SH-SY5Y (cell line): Measurements from ENCODE around the gene HSPH1.

Experiments used
- GATA2 ChIP-seq: IDR thresholded peaks from 2 replicates; pipeline ENCODE4 v1.6.1; 2011; ENCODE audit warnings: mild to moderate bottlenecking, low read depth, low read length
- GATA3 ChIP-seq: IDR thresholded peaks from 2 replicates; pipeline ENCODE4 v1.6.1; 2011; ENCODE audit warnings: low read depth, mild to moderate bottlenecking, low read length, moderate library complexity

HSPH1 gene

DNA sequence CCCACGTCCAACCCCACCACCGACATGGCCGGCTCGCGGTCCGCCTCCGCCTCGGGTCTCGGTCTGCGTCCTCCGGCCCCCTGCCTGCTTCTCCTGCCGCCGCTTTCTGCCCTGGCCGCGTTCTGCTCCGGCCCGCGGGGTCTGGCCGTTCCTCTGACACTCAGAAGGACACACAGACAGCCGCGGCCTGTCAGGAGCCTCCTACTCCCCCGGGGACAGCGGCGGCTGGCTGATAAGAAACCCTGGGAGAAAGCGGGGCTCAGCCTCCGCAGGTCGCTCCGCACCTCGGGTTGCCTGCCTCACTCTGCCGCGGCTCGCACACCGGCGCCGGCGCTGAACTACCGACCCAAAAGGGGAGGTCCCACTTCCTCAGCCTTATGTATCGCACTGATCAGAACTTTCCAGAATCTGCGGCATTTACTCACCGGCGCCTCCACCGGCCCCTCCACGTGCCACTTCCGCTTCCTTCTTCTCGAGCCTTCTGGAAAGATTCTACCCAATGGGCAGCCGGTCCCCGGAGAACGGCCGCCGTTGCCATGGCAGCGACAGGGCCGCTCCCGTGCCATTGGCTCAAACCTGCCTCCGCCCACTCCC is at the start of gene HSPH1:
Gene HSPH1, minus strand, starts transcription at position 348 of the 594 bp plus-strand sequence. Its CDS starts 322 bp downstream, at position 26.
- TF ChIP-seq GATA3 (no peak), GATA2 (no peak; the same call in 1 of the 2 replicates)

DNA sequence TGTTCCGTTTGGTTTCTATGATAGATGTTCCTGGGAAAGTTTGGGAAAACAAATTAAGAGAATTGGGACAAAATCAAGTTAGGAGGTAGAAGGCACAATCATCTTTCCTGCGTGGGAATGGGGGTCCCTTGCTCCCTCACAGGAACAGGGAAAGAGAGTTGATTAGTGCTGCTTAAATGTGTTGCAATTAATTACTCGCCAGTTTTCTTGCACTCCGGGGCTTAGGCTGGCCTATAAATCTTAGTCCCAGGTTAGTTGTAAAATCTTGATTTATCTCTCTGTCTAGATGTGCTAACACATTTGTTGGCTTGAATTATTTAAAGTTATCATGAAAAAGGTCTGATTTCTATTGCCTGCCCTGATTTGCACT is 48.1 kb upstream of the HSPH1 start:
- TF ChIP-seq GATA3 (no peak), GATA2 (no peak)

DNA sequence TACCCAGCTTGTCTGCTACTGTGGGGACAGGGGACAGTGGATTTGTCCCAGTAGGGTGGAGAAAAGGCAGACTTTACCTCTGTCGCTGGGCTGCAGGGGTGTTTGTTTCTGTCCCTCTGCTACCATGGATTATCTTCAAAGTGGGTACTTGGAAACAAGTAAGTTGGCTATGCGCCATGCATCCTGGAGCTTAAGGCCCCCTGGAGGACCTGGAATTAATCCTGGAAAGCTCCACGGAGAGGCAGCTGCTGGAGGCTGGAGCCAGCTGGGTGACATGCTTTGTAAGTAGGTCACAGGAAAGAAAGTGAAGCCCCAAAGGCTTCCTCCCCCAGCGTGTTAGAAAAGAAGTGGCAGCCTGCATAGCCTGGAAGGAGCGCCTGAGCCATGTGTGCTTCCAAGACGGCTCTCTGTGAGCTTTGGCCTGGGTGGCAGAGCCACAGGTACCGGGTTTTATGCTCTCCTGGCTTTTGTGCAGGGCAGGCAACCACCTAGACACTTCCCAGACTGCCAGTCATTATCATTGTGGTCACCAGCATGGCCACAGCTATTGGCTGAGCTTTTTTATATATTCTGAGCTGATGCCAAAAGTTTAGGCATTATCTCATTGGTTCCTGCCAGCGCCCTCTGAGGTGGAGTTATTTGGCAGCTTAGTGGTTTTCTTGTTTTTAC is 47.6 kb upstream of the HSPH1 start:
- TF ChIP-seq GATA2 (no peak), GATA3 (no peak)

DNA sequence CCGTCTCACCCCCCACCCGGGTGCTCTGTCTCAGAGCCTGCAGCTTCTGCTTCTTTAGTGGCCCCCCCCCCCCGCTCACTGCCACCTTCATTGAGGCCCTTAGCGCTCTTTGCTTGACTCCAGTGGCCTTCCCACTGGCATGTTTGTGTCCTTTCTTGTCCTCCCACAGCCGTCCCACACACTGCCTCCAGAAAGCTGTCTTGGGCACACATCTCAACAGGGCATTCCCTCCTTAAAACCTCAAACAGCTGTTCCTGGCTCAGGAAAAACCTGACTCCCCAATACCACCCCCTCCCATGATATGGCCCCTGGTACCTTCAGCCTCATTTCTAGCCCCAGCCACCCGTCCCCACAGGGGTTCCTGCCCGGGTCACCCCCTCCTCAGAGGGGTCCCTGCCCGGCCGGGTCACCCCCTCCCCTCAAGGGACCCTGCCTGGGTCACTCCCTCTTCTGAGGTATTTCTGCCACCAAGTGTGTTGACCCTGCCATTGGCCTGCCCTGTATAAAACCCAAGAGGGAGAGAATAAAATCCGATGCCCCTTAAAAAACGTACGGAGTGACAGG is 46.9 kb upstream of the HSPH1 start:
- TF ChIP-seq GATA3 (no peak), GATA2 (no peak)

DNA sequence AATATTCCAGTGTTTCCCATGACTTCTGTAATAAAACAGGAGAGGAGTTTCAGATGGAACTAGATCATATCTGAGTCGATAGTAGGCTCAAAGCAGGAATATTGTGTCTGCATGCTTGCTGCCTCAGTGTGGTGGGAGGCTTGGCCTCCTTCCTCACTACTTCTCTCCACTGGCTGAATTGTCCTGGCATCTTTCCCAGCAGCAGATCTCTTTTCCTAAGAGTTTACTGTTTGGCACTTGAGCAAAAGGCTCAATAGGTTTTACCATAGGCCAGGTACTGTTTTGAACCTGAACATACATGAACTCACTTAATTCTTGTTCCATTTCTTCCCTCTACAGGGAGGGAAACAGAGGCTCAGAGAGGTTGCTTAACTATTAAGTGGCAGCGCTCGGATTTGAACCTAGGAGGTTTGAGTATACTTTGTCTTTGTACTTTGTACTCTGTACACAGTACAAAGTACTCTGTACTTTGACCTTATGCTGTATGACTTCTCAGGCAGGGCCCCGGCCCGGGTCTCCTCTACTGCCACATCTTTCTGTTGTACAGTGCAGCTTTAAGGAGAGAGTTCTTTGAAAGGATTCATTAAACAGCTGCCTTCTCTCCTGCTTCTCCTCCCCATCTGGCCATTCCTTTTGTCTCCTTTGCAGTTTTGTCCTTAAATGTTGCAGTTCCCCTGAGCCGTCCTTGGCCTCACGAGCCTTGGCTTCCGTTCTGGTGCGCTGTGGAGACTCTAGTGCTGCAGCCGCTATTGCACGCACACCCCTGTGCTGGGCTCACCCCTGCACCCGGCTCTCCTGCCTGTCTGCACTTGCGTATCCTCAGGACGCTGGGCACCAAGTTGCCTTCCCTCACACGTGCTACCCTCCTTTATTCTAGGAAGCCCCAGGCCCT is 46.2 kb upstream of the HSPH1 start:
- TF ChIP-seq GATA2 (peak; percentile 27; the same call in 1 of the 2 replicates), GATA3 (no peak)

DNA sequence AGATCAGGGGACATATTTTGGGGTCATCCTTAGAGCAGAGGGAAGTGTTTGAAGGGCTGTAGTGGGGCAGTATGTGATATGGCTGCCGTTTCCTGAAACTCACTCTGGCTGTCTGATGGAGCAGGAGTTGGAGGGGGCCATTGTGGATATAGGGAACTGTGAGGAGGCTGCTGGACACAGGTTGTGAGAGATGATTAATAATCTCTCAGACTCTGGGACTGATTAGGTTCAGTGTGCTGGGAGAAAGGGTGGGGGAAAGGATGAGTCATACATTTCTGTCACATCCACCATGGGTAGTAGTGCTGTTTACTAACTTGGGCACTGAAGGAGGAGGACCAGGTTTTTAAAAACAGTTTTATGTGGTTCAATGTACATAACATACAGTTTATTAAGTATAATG is 42.9 kb upstream of the HSPH1 start:
- TF ChIP-seq GATA2 (no peak), GATA3 (no peak)

DNA sequence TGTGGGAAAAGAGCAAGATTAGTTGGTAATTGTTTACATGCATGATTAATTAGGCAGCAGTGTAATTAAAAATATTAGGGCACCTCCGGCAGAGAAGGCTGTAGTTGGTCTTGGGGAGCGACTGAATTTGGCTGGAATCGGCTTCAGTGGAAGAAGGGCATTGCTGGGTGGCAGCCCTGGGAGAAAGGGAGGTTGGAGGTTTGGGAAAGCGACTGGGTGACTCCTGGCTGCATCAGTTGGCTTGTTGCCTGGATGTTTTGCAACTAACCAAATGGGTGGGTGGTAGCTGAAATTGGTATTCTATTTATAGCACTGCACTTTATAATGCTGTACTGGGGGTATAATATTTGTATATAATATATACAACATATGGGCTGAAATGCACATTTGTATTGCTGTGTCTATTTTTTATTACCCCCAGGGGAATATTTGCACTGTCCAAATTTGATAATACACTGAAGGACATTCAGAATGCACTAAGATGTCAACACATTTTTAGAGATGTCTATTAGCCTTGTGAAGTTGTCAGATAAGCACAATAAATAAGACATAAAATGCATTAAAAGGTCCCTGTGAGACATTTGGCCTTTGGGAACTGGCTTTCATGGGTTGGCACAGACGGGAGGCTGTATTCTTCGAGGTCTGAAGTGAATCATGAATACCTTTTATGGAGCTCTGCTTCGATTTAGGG is 39.8 kb upstream of the HSPH1 start:
- no peak for TF ChIP-seq GATA3
- no peak for TF ChIP-seq GATA2

DNA sequence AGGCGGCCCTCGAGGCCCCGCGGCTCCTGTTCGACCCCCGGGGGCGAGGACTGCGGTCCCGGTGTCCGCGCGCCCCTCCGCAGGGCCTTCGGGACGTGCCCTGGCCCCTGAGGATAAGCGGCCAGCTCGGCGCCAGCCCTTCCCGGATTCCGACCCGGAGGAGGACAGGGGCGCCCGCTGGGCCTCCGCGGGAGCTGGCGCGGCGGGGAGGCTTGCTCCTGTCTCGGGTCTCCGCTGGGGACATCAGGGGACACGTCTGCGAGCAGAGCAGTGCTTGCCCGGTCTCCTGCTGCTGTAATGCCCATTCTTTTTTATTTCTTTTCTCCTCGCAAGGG is 38.9 kb upstream of the HSPH1 start:
- no peak for TF ChIP-seq GATA3
- TF ChIP-seq GATA2: no peak

DNA sequence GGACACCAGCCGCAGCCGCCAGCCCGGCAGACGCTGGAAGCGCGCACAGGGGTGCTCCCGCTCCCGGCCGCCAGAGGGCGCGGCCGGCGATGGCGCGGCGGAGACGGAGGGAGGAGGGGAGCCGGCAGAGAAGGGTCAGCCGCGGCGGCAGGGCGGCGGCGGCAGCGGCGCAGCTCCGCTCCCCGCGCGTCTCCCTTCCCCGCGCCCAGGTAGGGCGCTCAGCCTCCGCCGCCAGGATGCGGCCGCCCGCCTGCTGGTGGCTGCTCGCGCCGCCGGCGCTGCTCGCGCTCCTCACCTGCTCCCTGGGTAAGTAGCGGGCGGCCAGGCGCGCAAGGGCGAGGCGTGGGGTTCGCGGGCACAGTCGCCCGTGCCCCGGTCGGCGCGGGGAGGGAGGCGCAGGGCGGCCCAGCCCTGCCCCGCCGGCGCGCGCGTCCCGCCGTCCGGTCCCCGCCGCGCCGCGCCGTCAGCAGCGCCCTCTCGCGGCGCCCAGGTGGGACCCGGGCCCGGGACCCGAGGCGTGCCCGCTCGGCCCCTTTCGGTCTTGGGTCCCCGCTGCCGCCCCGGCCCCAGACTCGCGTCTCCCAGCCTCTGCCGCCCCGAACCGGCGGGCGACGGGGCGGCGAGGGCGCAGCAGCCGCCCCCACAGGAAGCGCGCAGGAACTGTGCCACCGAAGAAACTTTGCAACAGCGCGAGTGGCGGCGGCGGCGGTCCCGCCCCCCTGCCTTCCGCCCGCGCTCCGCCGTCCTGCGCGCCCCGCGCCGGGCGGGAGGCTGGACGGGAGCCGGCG is 38.3 kb upstream of the HSPH1 start, which contains the start of gene B3GLCT:
Gene B3GLCT, plus strand, starts transcription at position 127 of the 788 bp plus-strand sequence. Its CDS starts 110 bp downstream, at position 237.
- TF ChIP-seq GATA2 (no peak), GATA3 (no peak)

DNA sequence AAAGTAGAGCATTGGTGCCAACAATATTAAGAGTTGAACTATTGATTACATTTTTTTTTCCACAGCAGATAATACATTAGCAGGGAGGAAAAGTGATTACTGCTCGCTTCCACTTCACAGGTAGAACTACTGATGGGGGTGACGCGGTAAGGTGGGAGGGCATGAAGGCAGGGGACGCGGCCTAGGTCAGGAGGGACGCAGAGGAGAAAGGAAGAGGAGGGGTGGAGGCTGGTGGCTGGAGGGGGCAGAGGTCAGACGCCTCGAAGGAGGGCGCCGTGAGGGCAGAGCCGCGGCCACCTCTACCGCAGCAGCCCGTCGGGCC is 37.8 kb upstream of the HSPH1 start:
- no peak for TF ChIP-seq GATA2
- TF ChIP-seq GATA3: no peak

DNA sequence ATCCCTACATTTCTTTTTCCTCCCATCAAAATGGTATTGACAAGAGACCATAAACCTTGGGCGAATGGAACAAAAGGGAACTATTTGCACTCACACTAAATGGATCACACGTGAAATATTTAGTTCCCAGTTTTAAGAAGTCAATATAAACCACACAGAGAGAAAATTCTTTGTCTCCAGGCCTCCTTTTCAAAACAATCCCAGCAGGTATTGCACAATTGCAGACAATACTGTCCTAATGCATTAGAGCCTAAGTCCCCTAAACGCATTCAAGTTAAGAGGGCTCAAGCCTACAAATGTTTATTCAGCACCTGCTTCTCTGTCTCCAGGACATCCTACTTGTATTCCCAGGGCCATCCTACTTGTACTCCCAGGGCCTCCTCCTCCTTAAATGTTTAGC is 36.8 kb upstream of the HSPH1 start:
- TF ChIP-seq GATA3 (no peak), GATA2 (no peak)

DNA sequence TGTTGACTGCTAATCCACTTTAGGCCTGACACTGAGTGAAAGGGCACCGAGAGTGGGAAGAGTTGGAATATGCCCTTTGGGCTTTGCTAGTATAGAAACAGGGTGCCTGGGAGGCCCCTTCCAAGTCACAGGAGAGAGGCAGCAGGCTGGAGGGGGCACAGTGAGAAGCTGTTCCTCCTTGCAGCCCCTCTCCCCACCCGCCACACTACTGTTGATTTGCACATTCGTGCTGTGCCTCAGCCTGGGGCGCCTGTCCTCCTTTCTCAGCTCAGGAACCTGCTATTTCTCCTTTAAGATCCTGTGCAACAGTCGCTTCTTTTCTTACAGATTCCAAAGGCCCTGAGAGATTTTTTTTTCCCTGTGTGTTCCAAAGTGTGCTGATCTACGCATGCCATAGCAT is 35.3 kb upstream of the HSPH1 start:
- TF ChIP-seq GATA3 (no peak), GATA2 (no peak)

DNA sequence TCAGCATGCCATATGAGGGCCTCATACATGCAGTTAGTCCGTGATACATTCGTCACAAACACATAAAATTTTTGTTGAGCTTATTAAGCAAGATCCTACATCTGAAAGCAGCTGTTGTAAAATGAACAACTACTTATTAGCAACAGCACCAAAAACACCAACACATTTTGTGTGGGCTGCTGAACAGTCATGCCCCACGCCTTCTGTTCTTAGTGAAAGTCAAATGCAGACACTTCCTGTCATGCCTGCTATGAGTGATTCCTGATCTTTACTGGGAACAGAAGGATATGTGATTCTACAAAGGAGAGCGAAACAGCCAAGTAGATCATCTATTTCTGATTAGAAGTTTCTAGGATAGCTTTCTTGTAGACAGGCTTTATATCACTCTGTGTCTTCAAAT is 33.9 kb upstream of the HSPH1 start:
- TF ChIP-seq GATA2 (no peak), GATA3 (no peak)

DNA sequence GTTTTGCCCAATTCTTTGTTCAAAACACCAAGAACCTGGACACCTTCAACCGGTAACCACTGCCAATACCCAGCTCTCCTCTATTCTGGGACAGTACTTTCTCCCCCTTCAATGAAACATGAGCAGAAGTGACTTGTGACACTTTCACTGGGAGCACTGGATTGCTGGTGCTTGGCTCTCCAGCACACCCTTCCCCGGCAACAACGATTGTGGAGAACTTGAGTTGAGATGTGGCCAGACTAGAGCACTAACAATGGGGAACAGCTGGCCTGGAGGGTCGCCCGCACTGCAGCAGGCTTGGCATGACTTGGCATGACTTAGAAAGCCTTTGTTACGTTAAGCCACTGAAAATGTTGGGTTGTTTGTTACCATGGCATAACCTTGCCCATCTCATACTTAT is 30.6 kb upstream of the HSPH1 start:
- TF ChIP-seq GATA2 (no peak), GATA3 (no peak)
